H1 (cell line): ENCODE measurements around the gene AMPD3. TPM values are rescaled to one million over a fixed set of nuclear protein-coding genes. Genes with fewer than 3 reads are reported as not detected.

Source experiments
- CTCF ChIA-PET: fragments of 300-600 bp; sonication (Branson Sonifier 250); formaldehyde crosslinking; loops from one replicate; lab custom pipeline; 2021; ENCODE audit not compliant: partially characterized antibody; lab: Charles Lee
- POLR2A ChIA-PET: fragments of 300-600 bp; sonication (Branson Sonifier 250); formaldehyde crosslinking; loops from one replicate; lab custom pipeline; 2021; ENCODE audit warnings: inconsistent platforms; ENCODE audit not compliant: partially characterized antibody; lab: Charles Lee
- DNase-seq, 2 experiments: peaks; one replicate each; pipeline versions ENCODE4 v3.0.0 to v3.0.0-alpha.2; 2010 to 2022; ENCODE audit warnings: low spot score in 2 of 2, low read depth in 1 of 2, mixed read lengths in 1 of 2
- FAIRE-seq: peaks from 2 replicates; lab custom pipeline; 2011; peaks lifted over from hg19 to GRCh38; lab: Jason Lieb, UNC
- H2AFZ ChIP-seq: 2 replicates; pipeline ENCODE4 v1.8.1; 2012; ENCODE audit warnings: low read length, inconsistent platforms
- H2AK5ac ChIP-seq: 2 replicates; pipeline ENCODE4 v1.6.1; 2013; ENCODE audit warnings: low read depth, low read length
- H2BK120ac ChIP-seq: replicated peaks from 2 replicates; pipeline ENCODE3; 2013; ENCODE audit warnings: low read depth, low read length, inconsistent platforms
- H2BK12ac ChIP-seq: 2 replicates; pipeline ENCODE4 v1.6.1; 2013; ENCODE audit warnings: low read depth, low read length
- H2BK15ac ChIP-seq: 2 replicates; pipeline ENCODE4 v1.6.1; 2013; ENCODE audit warnings: low read length
- H2BK20ac ChIP-seq: 2 replicates; pipeline ENCODE4 v1.6.1; 2013; ENCODE audit warnings: low read length
- H2BK5ac ChIP-seq: 2 replicates; pipeline ENCODE4 v1.6.1; 2013; ENCODE audit warnings: low read depth, low read length
- H3K14ac ChIP-seq: 2 replicates; pipeline ENCODE4 v1.6.1; 2013; ENCODE audit warnings: inconsistent platforms; ENCODE audit not compliant: insufficient read length
- H3K18ac ChIP-seq: 2 replicates; pipeline ENCODE4 v1.6.1; 2013; ENCODE audit warnings: low read length; ENCODE audit errors: extremely low read depth
- H3K23ac ChIP-seq: 2 replicates; pipeline ENCODE4 v1.6.1; 2013; ENCODE audit warnings: inconsistent platforms; ENCODE audit not compliant: insufficient read length
- H3K23me2 ChIP-seq: 2 replicates; pipeline ENCODE4 v1.6.1; 2013; ENCODE audit warnings: low read depth, low read length
- H3K27ac ChIP-seq: 2 replicates; pipeline ENCODE4 v1.6.1; 2011; ENCODE audit warnings: low read depth, low read length, inconsistent platforms
- H3K27me3 ChIP-seq, 4 experiments: replicated peaks in 1 of 4; 1 replicate in 1 of 4; 2 replicates in 3 of 4; pipeline versions ENCODE4 v1.6.1 to v1.8.1; 2011 to 2013; ENCODE audit warnings: low read length in 3 of 4, mild to moderate bottlenecking in 3 of 4, inconsistent platforms in 2 of 4, mixed read lengths in 2 of 4, moderate library complexity in 1 of 4; ENCODE audit not compliant: control insufficient read depth in 3 of 4, insufficient read depth in 3 of 4; ENCODE audit errors: extremely low read depth in 1 of 4
- H3K36me3 ChIP-seq, 4 experiments: 2 replicates each; pipeline versions ENCODE4 v1.6.1 to v1.8.1; 2011 to 2013; ENCODE audit warnings: mild to moderate bottlenecking in 4 of 4, low read length in 3 of 4, moderate library complexity in 2 of 4, control low read depth in 1 of 4, inconsistent platforms in 1 of 4; ENCODE audit not compliant: insufficient read depth in 4 of 4, control insufficient read depth in 2 of 4
- H3K4ac ChIP-seq: replicated peaks from 2 replicates; pipeline ENCODE3; 2013; ENCODE audit warnings: low read length, low read depth, mixed read lengths, inconsistent platforms; ENCODE audit not compliant: insufficient read length
- H3K4me1 ChIP-seq, 4 experiments: replicated peaks in 1 of 4; 1 replicate in 1 of 4; 2 replicates in 3 of 4; pipeline versions ENCODE4 v1.6.1 to v1.8.1; 2011 to 2013; ENCODE audit warnings: low read length in 3 of 4, inconsistent platforms in 2 of 4, mixed read lengths in 1 of 4; ENCODE audit not compliant: insufficient read depth in 4 of 4, control insufficient read depth in 3 of 4
- H3K4me2 ChIP-seq, 2 experiments: 2 replicates each; pipeline versions ENCODE4 v1.6.1 to v1.8.1; 2011 to 2013; ENCODE audit warnings: low read depth in 2 of 2, low read length in 2 of 2, control low read depth in 1 of 2, inconsistent platforms in 1 of 2, mild to moderate bottlenecking in 1 of 2; ENCODE audit not compliant: insufficient read depth in 1 of 2
- H3K4me3 ChIP-seq, 4 experiments: fragments of 200-600, 300-600 bp in 1 of 4; sonication (generic), shearing (Covaris generic), sonication (Bioruptor Twin) in 1 of 4; 2 replicates each; pipeline versions ENCODE4 v1.5.1 to v1.8.1; 2011 to 2016; ENCODE audit warnings: low read length in 4 of 4, low read depth in 3 of 4, control low read depth in 2 of 4, inconsistent platforms in 2 of 4, mild to moderate bottlenecking in 2 of 4, mixed read lengths in 1 of 4, moderate library complexity in 1 of 4; ENCODE audit not compliant: insufficient read depth in 2 of 4; ENCODE audit errors: extremely low read depth in 1 of 4
- H3K56ac ChIP-seq: replicated peaks from 2 replicates; pipeline ENCODE3; 2013; ENCODE audit warnings: low read depth, mild to moderate bottlenecking, mixed read lengths, low read length, inconsistent platforms; ENCODE audit not compliant: insufficient read length
- H3K79me1 ChIP-seq: 2 replicates; pipeline ENCODE4 v1.6.1; 2013; ENCODE audit warnings: low read depth, low read length, control low read depth
- H3K79me2 ChIP-seq, 2 experiments: 2 replicates each; pipeline versions ENCODE4 v1.6.1 to v1.8.1; 2012 to 2013; ENCODE audit warnings: low read length in 2 of 2, mild to moderate bottlenecking in 2 of 2, inconsistent platforms in 1 of 2; ENCODE audit not compliant: insufficient read depth in 2 of 2, control insufficient read depth in 1 of 2
- H3K9ac ChIP-seq, 4 experiments: replicated peaks in 1 of 4; 1 replicate in 1 of 4; 2 replicates in 3 of 4; pipeline versions ENCODE4 v1.6.1 to v1.8.1; 2011 to 2013; ENCODE audit warnings: low read depth in 3 of 4, low read length in 3 of 4, control low read depth in 2 of 4, mild to moderate bottlenecking in 2 of 4, moderate library complexity in 2 of 4, inconsistent platforms in 1 of 4; ENCODE audit errors: extremely low read depth in 1 of 4
- H3K9me3 ChIP-seq, 2 experiments: 2 replicates each; pipeline versions ENCODE4 v1.6.1 to v1.8.1; 2012 to 2013; ENCODE audit warnings: mild to moderate bottlenecking in 2 of 2, moderate library complexity in 2 of 2, control low read depth in 1 of 2, inconsistent platforms in 1 of 2, low read depth in 1 of 2, low read length in 1 of 2, mixed read lengths in 1 of 2; ENCODE audit not compliant: insufficient read depth in 2 of 2
- H4K20me1 ChIP-seq, 2 experiments: replicated peaks in 1 of 2; 2 replicates each; pipeline versions ENCODE3 to v1.8.1; 2011 to 2013; ENCODE audit warnings: inconsistent platforms in 2 of 2, low read length in 2 of 2, mild to moderate bottlenecking in 1 of 2; ENCODE audit not compliant: insufficient read depth in 2 of 2, control insufficient read depth in 1 of 2
- H4K5ac ChIP-seq: 2 replicates; pipeline ENCODE4 v1.6.1; 2013; ENCODE audit warnings: low read length, low read depth, mixed read lengths, inconsistent platforms; ENCODE audit not compliant: insufficient read length
- H4K8ac ChIP-seq: 2 replicates; pipeline ENCODE4 v1.8.0; 2013; ENCODE audit warnings: mild to moderate bottlenecking, moderate library complexity, low read length, inconsistent platforms; ENCODE audit not compliant: insufficient read depth; ENCODE audit errors: extremely low read depth
- H4K91ac ChIP-seq: replicated peaks from 2 replicates; pipeline ENCODE3; 2013; ENCODE audit warnings: low read length, mixed read lengths, inconsistent platforms; ENCODE audit not compliant: insufficient read length
- CBX5 ChIP-seq: fragments of 300-800, 300-1000 bp; sonication (generic); IDR thresholded peaks from 2 replicates; pipeline ENCODE4 v1.7.1; 2016; ENCODE audit warnings: antibody characterized with exemption, low read length, low read depth
- CTCF ChIP-seq, 3 experiments: IDR thresholded peaks; 1 replicate in 2 of 3; 2 replicates in 1 of 3; pipeline versions ENCODE4 v1.5.1 to v1.6.1; 2011; ENCODE audit warnings: low read length in 3 of 3, mild to moderate bottlenecking in 3 of 3, inconsistent platforms in 2 of 3, low read depth in 1 of 3, moderate library complexity in 1 of 3; ENCODE audit not compliant: insufficient read depth in 1 of 3; ENCODE audit errors: control extremely low read depth in 1 of 3
- RAD21 ChIP-seq, 2 experiments: IDR thresholded peaks in 1 of 2; conservative IDR thresholded peaks in 1 of 2; 2 replicates each; pipeline ENCODE4 v1.6.1; 2011; ENCODE audit warnings: low read depth in 2 of 2, low read length in 2 of 2, improper control_type of control experiment in 1 of 2, inconsistent platforms in 1 of 2, mild to moderate bottlenecking in 1 of 2, moderate library complexity in 1 of 2
- WGBS, 2 experiments: shearing (Covaris generic) in 1 of 2; methylation state at CpG; one replicate each; pipeline versions ENCODE4 v1.1.6 to v1.1.7; 2013 to 2015; ENCODE audit warnings: low lambda C conversion rate in 2 of 2, mixed read lengths in 2 of 2, inconsistent platforms in 1 of 2, low coverage in 1 of 2, missing lambda C conversion rate in 1 of 2; ENCODE audit not compliant: insufficient replicate concordance in 2 of 2, insufficient coverage in 1 of 2, insufficient read length in 1 of 2; ENCODE audit errors: extremely low coverage in 1 of 2, missing lambda C conversion rate in 1 of 2; 5-methylcytosine and 5-hydroxymethylcytosine counted together
- polyA plus RNA-seq, 7 experiments: library from polyadenylated mRNA; depleted of rRNA in 3 of 7; stranded (reverse) in 5 of 7; unstranded in 2 of 7; fragments of >200 nt in 5 of 7; fragments of 200-250 nt in 2 of 7; gene quantifications; 1 replicate in 5 of 7; 2 replicates in 1 of 7; 4 replicates in 1 of 7; pipeline versions ENCODE4 v1.2.1 to v1.2.3, GENCODE V29; 2011 to 2013; ENCODE audit warnings: missing spikeins in 2 of 7, mixed read lengths in 2 of 7
- total RNA-seq: library from RNA; stranded (reverse); fragmentation: NEBNext Ultra II Directional; extraction: Animal tissue kit (Norgen Biotek cat#: 25700); gene quantifications from 2 replicates; pipeline ENCODE4 v1.2.1, GENCODE V29; 2021

AMPD3 gene
- total and polyA plus RNA-seq, 2 of the 8 experiments (the other 6 are each of a cell fraction or from before 2014, with no cell fraction given), result 4.0 to 6.3 TPM

- Histone ChIP-seq H3K9ac (no peak overlapping the region), H3K4ac (no peak overlapping the region), H4K91ac (no peak overlapping the region), H2BK20ac (no peak overlapping the region), H3K9me3 (no peaks in the 10 kb centered on the region), H2BK12ac (no peak overlapping the region), H3K23ac (no peak overlapping the region), H4K5ac (no peak overlapping the region), H3K23me2 (no peaks in the 10 kb centered on the region), H3K27me3 (no peaks in the 10 kb centered on the region), H3K4me3 (no peak overlapping the region), H4K8ac (no peak overlapping the region), H3K36me3 (no peaks in the 10 kb centered on the region), H3K18ac (no peak overlapping the region), H3K4me2 (no peak overlapping the region), H3K27ac (no peak overlapping the region), H2BK5ac (no peak overlapping the region), H3K4me1 (no peaks in the 10 kb centered on the region), H2AK5ac (no peak overlapping the region), H2BK15ac (no peak overlapping the region), H2BK120ac (no peak overlapping the region), H3K56ac (no peak overlapping the region), H3K79me2 (no peaks in the 10 kb centered on the region), H4K20me1 (no peaks in the 10 kb centered on the region), H3K14ac (no peak overlapping the region), H3K79me1 (no peaks in the 10 kb centered on the region), H2AFZ (no peak overlapping the region)
- FAIRE-seq (no peak), DNase-seq (no peak)
- CTCF ChIA-PET, result interaction anchor here (0.8 to 4.5 kb wide), 16 partner anchors 10 to 324 kb away, joined by 3 to 20 read pairs (median 4); partner anchors contain the start of genes AMPD3 and RNF141
- WGBS, 2 experiments, result 74% methylated on average over 6 of the region's 6 CpGs; no CpG with 5 or more reads in 1 of the 2 experiments
- TF ChIP-seq RAD21 (IDR thresholded peaks at IDR 0.05 in 1 of 2, conservative IDR thresholded peaks at IDR 0.05 in 1 of 2; ENCODE audit: low read depth in 2 of 2, low read length in 2 of 2) (peak; percentile 33 to 35; a peak in 3 of 4 replicates), CBX5 (no peak), CTCF (IDR thresholded peaks at IDR 0.05; ENCODE audit: control extremely low read depth in 1 of 3, insufficient read depth in 1 of 3, low read depth in 1 of 3, low read length in 3 of 3) (peak in 2 of 3 experiments; percentile 8 to 10; a peak in 1 of 4 replicates)
- POLR2A ChIA-PET, result no interaction called here
Observed at GRCh38 chr11:10413268-10413667, 41.8 kb upstream of the AMPD3 start.
